Tibial artery (tissue), 4 donors: ENCODE measurements around the gene PRKAR1B.

Experiments used
- DNase-seq, 2 donors: peaks; one replicate each; pipeline ENCODE4 v3.0.0-alpha.2; 2019
- H3K27ac ChIP-seq, 2 donors: fragments of 200-600 bp; sonication (generic) in 1 of 2; 1 replicate in 1 of 2; 2 replicates in 1 of 2; pipeline ENCODE4 v1.5.1; 2018 to 2019; ENCODE audit warnings: mild to moderate bottlenecking in 1 of 2
- H3K27me3 ChIP-seq, 2 donors: fragments of 200-600 bp; sonication (generic) in 1 of 2; one replicate each; pipeline versions ENCODE4 v1.5.1 to v1.6.0; 2016 to 2019
- H3K36me3 ChIP-seq, 3 donors: fragments of 200-600 bp; sonication (generic) in 2 of 3; one replicate each; pipeline ENCODE4 v1.5.1; 2016 to 2019; ENCODE audit warnings: mild to moderate bottlenecking in 2 of 3
- H3K4me1 ChIP-seq, 4 donors: fragments of 200-600 bp; sonication (generic) in 2 of 4; 1 replicate in 3 of 4; 2 replicates in 1 of 4; pipeline ENCODE4 v1.5.1; 2016 to 2019
- H3K4me3 ChIP-seq, 2 donors: fragments of 200-600 bp; sonication (generic) in 1 of 2; 1 replicate in 1 of 2; 2 replicates in 1 of 2; pipeline ENCODE4 v1.5.1; 2018 to 2019; ENCODE audit warnings: mild to moderate bottlenecking in 2 of 2
- H3K9me3 ChIP-seq, 3 donors: fragments of 200-600 bp; sonication (generic) in 1 of 3; one replicate each; pipeline ENCODE4 v1.5.1; 2016 to 2019
- CTCF ChIP-seq, 2 experiments: fragments of 200-600 bp in 1 of 2; fragments of 450-650 bp in 1 of 2; IDR thresholded peaks; one replicate each; pipeline ENCODE4 v1.5.1; 2017 to 2019; ENCODE audit warnings: antibody characterized with exemption in 2 of 2, mild to moderate bottlenecking in 1 of 2, moderate library complexity in 1 of 2
- intact Hi-C: fragments of 100-400 bp; cut with DNase I; formaldehyde crosslinking; loops from one replicate; pipeline ENCODE4 v1.15.0; 2023; ENCODE audit warnings: low total_unique reads

Gene PRKAR1B

GRCh38 chr7:751826-752225, 24.7 kb upstream of the PRKAR1B start:
- H3K4me1 ChIP-seq: peaks cover 0 to 14% (median 7%) of the 10 kb centered on the region in 4 donors
- no peaks in the 10 kb centered on the region for H3K9me3 ChIP-seq
- no peaks in the 10 kb centered on the region for H3K27me3 ChIP-seq
- intact Hi-C loops: no loop called here
- no peak overlapping the region for H3K27ac ChIP-seq
- H3K36me3 ChIP-seq: peaks cover 19 to 63% (median 35%) of the 10 kb centered on the region in 3 donors
- peak in 1 of 2 donors; percentile 34 for DNase-seq
- no peak for TF ChIP-seq CTCF (IDR thresholded peaks at IDR 0.05)
- H3K4me3 ChIP-seq: no peak overlapping the region

- no peaks in the 10 kb centered on the region for H3K9me3 ChIP-seq
- no peaks in the 10 kb centered on the region for H3K27me3 ChIP-seq
- intact Hi-C loops: no loop called here
- peaks cover 11 to 53% (median 31%) of the 10 kb centered on the region in 3 donors for H3K36me3 ChIP-seq
- H3K4me3 ChIP-seq: no peak overlapping the region
- no peak for TF ChIP-seq CTCF (IDR thresholded peaks at IDR 0.05)
- no peak overlapping the region for H3K27ac ChIP-seq
- DNase-seq: peak in 1 of 2 donors; percentile 41
- H3K4me1 ChIP-seq: peaks cover 0 to 14% (median 7%) of the 10 kb centered on the region in 4 donors
These were observed 23.2 kb upstream of the PRKAR1B start for GRCh38 chr7:750111-750905.

GRCh38 chr7:749140-749551, 22.1 kb upstream of the PRKAR1B start:
- Histone ChIP-seq H3K9me3 (no peaks in the 10 kb centered on the region), H3K27ac (no peak overlapping the region), H3K4me3 (no peak overlapping the region), H3K36me3 (peaks cover 0 to 50% (median 27%) of the 10 kb centered on the region in 3 donors), H3K27me3 (no peaks in the 10 kb centered on the region), H3K4me1 (peaks cover 0 to 14% (median 7%) of the 10 kb centered on the region in 4 donors)
- peak in 1 of 2 donors; percentile 63 for DNase-seq
- TF ChIP-seq CTCF (IDR thresholded peaks at IDR 0.05): no peak
- intact Hi-C loops: no loop called here

- H3K27ac ChIP-seq: no peak overlapping the region
- no peak overlapping the region for H3K4me3 ChIP-seq
- no peaks in the 10 kb centered on the region for H3K9me3 ChIP-seq
- intact Hi-C loops: no loop called here
- DNase-seq: peak in 1 of 2 donors; percentile 35
- peaks cover 0 to 45% (median 27%) of the 10 kb centered on the region in 3 donors for H3K36me3 ChIP-seq
- H3K4me1 ChIP-seq: peaks cover 0 to 14% (median 7%) of the 10 kb centered on the region in 4 donors
- no peak for TF ChIP-seq CTCF (IDR thresholded peaks at IDR 0.05)
- H3K27me3 ChIP-seq: no peaks in the 10 kb centered on the region
These were observed 21.4 kb upstream of the PRKAR1B start for GRCh38 chr7:748446-748845.

- TF ChIP-seq CTCF (IDR thresholded peaks at IDR 0.05): no peak
- no peak overlapping the region for H3K4me3 ChIP-seq
- H3K9me3 ChIP-seq: no peaks in the 10 kb centered on the region
- intact Hi-C loops: no loop called here
- peak in 1 of 2 donors; percentile 19 for DNase-seq
- H3K27ac ChIP-seq: no peak overlapping the region
- peaks cover 0 to 14% (median 7%) of the 10 kb centered on the region in 4 donors for H3K4me1 ChIP-seq
- H3K36me3 ChIP-seq: peaks cover 0 to 45% (median 24%) of the 10 kb centered on the region in 3 donors
- H3K27me3 ChIP-seq: no peaks in the 10 kb centered on the region
These were observed 20.1 kb upstream of the PRKAR1B start for GRCh38 chr7:747186-747585.
